ENCODE measurements around the gene INAFM2.

GRCh38 chr15:40290918-40291574, 32.4 kb upstream of the INAFM2 start:
- TF ChIP-seq EP300 (IDR thresholded peaks at IDR 0.05; ENCODE audit: borderline replicate concordance in 1 of 2, control insufficient read depth in 1 of 2, low read depth in 2 of 2, low read length in 2 of 2) (no peak), RELA (IDR thresholded peaks at IDR 0.05; ENCODE audit: borderline replicate concordance, partially characterized antibody) (no peak), SREBF1 (IDR thresholded peaks at IDR 0.05; ENCODE audit: low read length) (no peak)
